HepG2 (cell line): ENCODE data around the gene DENND2D. TPM values are rescaled to one million over a fixed set of nuclear protein-coding genes. Genes with fewer than 3 reads are reported as not detected.

Experiments
- ATAC-seq: fragments of 200-7000 bp; cut with Tn5 transposase; 3 replicates; pipeline ENCODE4 v1.9.1; 2020; ENCODE audit warnings: mild to moderate bottlenecking, moderate library complexity
- BruUV-seq: library from RNA; stranded (reverse); fragments of 400-500 nt; replicated peaks from 2 replicates; lab custom pipeline; 2021; lab: Mats Ljungman, UMichigan
- CTCF ChIA-PET: fragments of 300-600 bp; formaldehyde crosslinking; extraction: SDS; loops from one replicate; lab custom pipeline; 2021; ENCODE audit warnings: low total read pairs, inconsistent platforms, low intra/inter-chr PET ratio; lab: Yijun Ruan, JAX
- POLR2A ChIA-PET: fragments of 350-600 bp; sonication (Branson Sonifier 250); formaldehyde crosslinking; loops from one replicate; lab custom pipeline; 2020; ENCODE audit warnings: antibody characterized with exemption, inconsistent platforms; lab: Yijun Ruan, JAX
- DNase-seq: peaks from one replicate; pipeline ENCODE4 v3.0.0-alpha.2; 2015; ENCODE audit warnings: low spot score
- FAIRE-seq: peaks from 3 replicates; lab custom pipeline; 2011; peaks lifted over from hg19 to GRCh38; lab: Jason Lieb, UNC
- H2AFZ ChIP-seq: one replicate; pipeline ENCODE4 v1.6.1; 2011; ENCODE audit warnings: low read length, inconsistent platforms
- H3K27ac ChIP-seq: fragments of 300-600 bp; 3 replicates; pipeline ENCODE4 v1.8.0; 2011; ENCODE audit warnings: mixed run types, mild to moderate bottlenecking, mixed read lengths, low read length, inconsistent platforms; ENCODE audit not compliant: insufficient read depth; ENCODE audit errors: extremely low read length
- H3K27me3 ChIP-seq, 2 experiments: fragments of 200-600 bp in 1 of 2; 2 replicates in 1 of 2; 3 replicates in 1 of 2; pipeline versions ENCODE4 v1.6.0 to v1.8.0; 2011; ENCODE audit warnings: low read length in 2 of 2, mild to moderate bottlenecking in 2 of 2, moderate library complexity in 2 of 2, inconsistent platforms in 1 of 2; ENCODE audit not compliant: insufficient read depth in 2 of 2, control insufficient read depth in 1 of 2
- H3K36me3 ChIP-seq, 2 experiments: fragments of 200-600 bp in 1 of 2; replicated peaks in 1 of 2; 2 replicates in 1 of 2; 3 replicates in 1 of 2; pipeline versions ENCODE4 v1.5.1 to v1.8.0; 2011; ENCODE audit warnings: low read length in 2 of 2, inconsistent platforms in 1 of 2; ENCODE audit not compliant: insufficient read depth in 2 of 2, control insufficient read depth in 1 of 2
- H3K4me1 ChIP-seq: 2 replicates; pipeline ENCODE4 v1.5.1; 2012; ENCODE audit warnings: low read length, inconsistent platforms; ENCODE audit not compliant: insufficient read depth
- H3K4me2 ChIP-seq: 2 replicates; pipeline ENCODE4 v1.6.0; 2011; ENCODE audit warnings: low read depth, low read length, inconsistent platforms
- H3K4me3 ChIP-seq, 3 experiments: fragments of 200-600 bp in 1 of 3; sonication (generic), shearing (Covaris generic) in 1 of 3; replicated peaks in 1 of 3; 2 replicates each; pipeline ENCODE4 v1.5.1; 2011 to 2016; ENCODE audit warnings: low read length in 3 of 3, inconsistent platforms in 2 of 3, low read depth in 2 of 3, mild to moderate bottlenecking in 2 of 3, control low read depth in 1 of 3, mixed read lengths in 1 of 3; ENCODE audit not compliant: insufficient read depth in 1 of 3
- H3K79me2 ChIP-seq: one replicate; pipeline ENCODE4 v1.6.1; 2011; ENCODE audit warnings: low read length, inconsistent platforms; ENCODE audit not compliant: insufficient read depth
- H3K9ac ChIP-seq: 2 replicates; pipeline ENCODE4 v1.6.0; 2011; ENCODE audit warnings: mild to moderate bottlenecking, low read depth, low read length, inconsistent platforms; ENCODE audit not compliant: insufficient read depth
- H3K9me3 ChIP-seq: 2 replicates; pipeline ENCODE4 v1.5.1; 2012; ENCODE audit warnings: mild to moderate bottlenecking, low read length
- H4K20me1 ChIP-seq: 2 replicates; pipeline ENCODE4 v1.6.0; 2011; ENCODE audit warnings: inconsistent platforms, mild to moderate bottlenecking, low read length, moderate library complexity; ENCODE audit not compliant: insufficient read depth
- GFI1 ChIP-seq: sonication (generic); formaldehyde crosslinking; IDR thresholded peaks from 2 replicates; pipeline ENCODE4 v1.5.0; 2020; ENCODE audit warnings: missing genetic modification reagents, mild to moderate bottlenecking, borderline replicate concordance
- RAD51 ChIP-seq: fragments of 450-650 bp; IDR thresholded peaks from 2 replicates; pipeline ENCODE4 v1.6.1; 2016; ENCODE audit warnings: borderline replicate concordance
- TRIM24 ChIP-seq: sonication (generic); formaldehyde crosslinking; IDR thresholded peaks from 2 replicates; pipeline ENCODE4 v1.8.0; 2022; ENCODE audit warnings: mild to moderate bottlenecking, missing genetic modification reagents
- U2AF1 ChIP-seq: fragments of 200-400 bp; formaldehyde crosslinking; optimal IDR thresholded peaks from 2 replicates; pipeline ENCODE3; 2017; ENCODE audit warnings: mild to moderate bottlenecking, low read depth, low read length
- ZFAT ChIP-seq: sonication (generic); formaldehyde crosslinking; conservative IDR thresholded peaks from 2 replicates; pipeline ENCODE4 v1.8.1; 2023; ENCODE audit warnings: missing genetic modification reagents, inconsistent platforms
- ZNF607 ChIP-seq: sonication (generic); formaldehyde crosslinking; IDR thresholded peaks from 2 replicates; pipeline ENCODE4 v1.5.1; 2020; ENCODE audit warnings: missing genetic modification reagents, mild to moderate bottlenecking, borderline replicate concordance
- WGBS: methylation state at CpG from one replicate; pipeline ENCODE4 v1.1.6; 2017; ENCODE audit warnings: low lambda C conversion rate; 5-methylcytosine and 5-hydroxymethylcytosine counted together
- in situ Hi-C: cut with HindIII; loops from 2 replicates; pipeline ENCODE4 v1.10.0; 2017; ENCODE audit warnings: low pct_unique_long_range_greater_than_20kb; ENCODE audit not compliant: extremely low pct_ligation_motif_present
- intact Hi-C: fragments of 100-400 bp; cut with micrococcal nuclease; formaldehyde crosslinking; loops from one replicate; pipeline ENCODE4 v1.10.0; 2022; ENCODE audit not compliant: unreplicated experiment
- polyA plus RNA-seq, 8 experiments: library from polyadenylated mRNA; depleted of rRNA in 3 of 8; stranded (reverse) in 7 of 8; unstranded in 1 of 8; fragments of >200 nt; fragmentation: Illumina TruSeq in 4 of 8; extraction: Trizol in 4 of 8; gene quantifications; 2 replicates each; pipeline versions ENCODE4 v1.2.1 to v1.2.3, GENCODE V29; 2011 to 2016; ENCODE audit warnings: low read depth in 4 of 8, missing spikeins in 1 of 8, mixed read lengths in 1 of 8; ENCODE audit not compliant: insufficient read depth in 1 of 8
- total RNA-seq, 5 experiments: library from RNA; depleted of rRNA; stranded (reverse); fragments of >200 nt; fragmentation: Illumina TruSeq; extraction: Trizol; gene quantifications; 2 replicates each; pipeline ENCODE4 v1.2.3, GENCODE V29; 2016; ENCODE audit warnings: low read depth in 1 of 5
- TF ChIP-seq, protein P1 (sequence below): sonication (generic); formaldehyde crosslinking; IDR thresholded peaks from 2 replicates; pipeline ENCODE4 v1.5.1; 2020; ENCODE audit warnings: mild to moderate bottlenecking, missing genetic modification reagents, moderate library complexity
- TF ChIP-seq, protein P2 (sequence below): sonication (generic); formaldehyde crosslinking; IDR thresholded peaks from 2 replicates; pipeline ENCODE4 v1.8.0; 2022; ENCODE audit warnings: mild to moderate bottlenecking, missing genetic modification reagents
- TF ChIP-seq, protein P3 (sequence below): IDR thresholded peaks from 2 replicates; pipeline ENCODE4 v1.6.1; 2016; ENCODE audit warnings: low read depth, control low read depth
- TF ChIP-seq, protein P4 (sequence below): sonication (generic); formaldehyde crosslinking; IDR thresholded peaks from 2 replicates; pipeline ENCODE4 v1.9.0; 2021; ENCODE audit warnings: missing genetic modification reagents, borderline replicate concordance

Gene DENND2D
- total and polyA plus RNA-seq, 2 of the 13 experiments (the other 11 are each of a cell fraction or from before 2014, with no cell fraction given), result 0.04 TPM; not detected in 1

DNA sequence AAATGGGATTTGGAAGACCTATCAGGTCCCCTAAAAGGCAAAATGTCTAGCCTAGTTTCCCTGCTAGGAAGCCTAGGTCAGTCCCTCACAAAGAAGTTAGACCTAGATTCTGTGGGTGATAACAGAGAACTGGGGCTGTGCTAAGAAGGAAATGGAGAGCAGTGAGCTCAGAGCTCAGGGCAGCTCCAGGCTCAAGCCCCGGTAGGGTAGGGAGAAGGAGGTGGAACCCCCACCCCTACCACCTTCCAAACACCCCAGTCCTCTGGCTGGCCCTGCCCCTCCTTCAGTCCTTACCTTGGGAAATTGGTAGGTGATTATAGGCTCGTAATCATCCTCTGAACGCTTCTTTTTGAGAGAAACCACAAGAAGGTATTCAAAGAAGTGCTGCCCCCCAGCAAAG lies 1.1 kb downstream of the DENND2D start (continued):
- TF ChIP-seq, protein P1, sequence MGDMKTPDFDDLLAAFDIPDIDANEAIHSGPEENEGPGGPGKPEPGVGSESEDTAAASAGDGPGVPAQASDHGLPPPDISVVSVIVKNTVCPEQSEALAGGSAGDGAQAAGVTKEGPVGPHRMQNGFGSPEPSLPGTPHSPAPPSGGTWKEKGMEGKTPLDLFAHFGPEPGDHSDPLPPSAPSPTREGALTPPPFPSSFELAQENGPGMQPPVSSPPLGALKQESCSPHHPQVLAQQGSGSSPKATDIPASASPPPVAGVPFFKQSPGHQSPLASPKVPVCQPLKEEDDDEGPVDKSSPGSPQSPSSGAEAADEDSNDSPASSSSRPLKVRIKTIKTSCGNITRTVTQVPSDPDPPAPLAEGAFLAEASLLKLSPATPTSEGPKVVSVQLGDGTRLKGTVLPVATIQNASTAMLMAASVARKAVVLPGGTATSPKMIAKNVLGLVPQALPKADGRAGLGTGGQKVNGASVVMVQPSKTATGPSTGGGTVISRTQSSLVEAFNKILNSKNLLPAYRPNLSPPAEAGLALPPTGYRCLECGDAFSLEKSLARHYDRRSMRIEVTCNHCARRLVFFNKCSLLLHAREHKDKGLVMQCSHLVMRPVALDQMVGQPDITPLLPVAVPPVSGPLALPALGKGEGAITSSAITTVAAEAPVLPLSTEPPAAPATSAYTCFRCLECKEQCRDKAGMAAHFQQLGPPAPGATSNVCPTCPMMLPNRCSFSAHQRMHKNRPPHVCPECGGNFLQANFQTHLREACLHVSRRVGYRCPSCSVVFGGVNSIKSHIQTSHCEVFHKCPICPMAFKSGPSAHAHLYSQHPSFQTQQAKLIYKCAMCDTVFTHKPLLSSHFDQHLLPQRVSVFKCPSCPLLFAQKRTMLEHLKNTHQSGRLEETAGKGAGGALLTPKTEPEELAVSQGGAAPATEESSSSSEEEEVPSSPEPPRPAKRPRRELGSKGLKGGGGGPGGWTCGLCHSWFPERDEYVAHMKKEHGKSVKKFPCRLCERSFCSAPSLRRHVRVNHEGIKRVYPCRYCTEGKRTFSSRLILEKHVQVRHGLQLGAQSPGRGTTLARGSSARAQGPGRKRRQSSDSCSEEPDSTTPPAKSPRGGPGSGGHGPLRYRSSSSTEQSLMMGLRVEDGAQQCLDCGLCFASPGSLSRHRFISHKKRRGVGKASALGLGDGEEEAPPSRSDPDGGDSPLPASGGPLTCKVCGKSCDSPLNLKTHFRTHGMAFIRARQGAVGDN, result no peak
- TF ChIP-seq, protein P2, sequence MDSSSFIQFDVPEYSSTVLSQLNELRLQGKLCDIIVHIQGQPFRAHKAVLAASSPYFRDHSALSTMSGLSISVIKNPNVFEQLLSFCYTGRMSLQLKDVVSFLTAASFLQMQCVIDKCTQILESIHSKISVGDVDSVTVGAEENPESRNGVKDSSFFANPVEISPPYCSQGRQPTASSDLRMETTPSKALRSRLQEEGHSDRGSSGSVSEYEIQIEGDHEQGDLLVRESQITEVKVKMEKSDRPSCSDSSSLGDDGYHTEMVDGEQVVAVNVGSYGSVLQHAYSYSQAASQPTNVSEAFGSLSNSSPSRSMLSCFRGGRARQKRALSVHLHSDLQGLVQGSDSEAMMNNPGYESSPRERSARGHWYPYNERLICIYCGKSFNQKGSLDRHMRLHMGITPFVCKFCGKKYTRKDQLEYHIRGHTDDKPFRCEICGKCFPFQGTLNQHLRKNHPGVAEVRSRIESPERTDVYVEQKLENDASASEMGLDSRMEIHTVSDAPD (CRISPR knock-in tag), result no peak

DNA sequence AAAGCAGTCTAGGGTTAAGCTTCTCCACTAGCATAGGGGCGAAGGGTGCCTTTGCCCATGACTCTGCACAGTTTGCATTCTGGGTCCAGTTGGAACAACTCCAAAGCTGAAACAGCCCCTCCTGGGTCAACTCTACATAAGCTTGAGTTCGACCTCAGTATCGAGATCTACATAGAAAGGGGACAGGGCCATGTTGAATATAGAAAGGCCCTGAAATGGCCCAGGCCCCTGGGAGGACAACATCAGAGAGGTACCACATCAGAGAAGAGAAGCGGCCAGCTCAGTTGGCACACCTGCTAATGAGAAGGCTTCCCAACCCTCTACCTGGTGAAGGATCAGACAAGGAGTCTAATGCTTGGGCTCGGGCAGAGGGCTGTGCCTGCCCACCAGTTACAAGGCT lies 1.6 kb downstream of the DENND2D start:
- Histone ChIP-seq H3K79me2 (no peaks in the 10 kb centered on the region), H3K4me3 (no peak overlapping the region), H3K9ac (no peak overlapping the region), H3K27me3 (no peaks in the 10 kb centered on the region), H2AFZ (no peak overlapping the region), H3K9me3 (no peaks in the 10 kb centered on the region), H3K27ac (no peak overlapping the region), H3K4me1 (peaks cover 97% of the 10 kb centered on the region), H3K4me2 (no peak overlapping the region), H3K36me3 (no peaks in the 10 kb centered on the region), H4K20me1 (no peaks in the 10 kb centered on the region)
- FAIRE-seq, result no peak
- no peak for ATAC-seq
- CTCF ChIA-PET, result no interaction called here
- WGBS, result 51% methylated on average over 5 of the region's 5 CpGs
- intact Hi-C loops (no loop called here), in situ Hi-C loops (no loop called here)
- BruUV-seq, result no TSS peak
- POLR2A ChIA-PET, result no interaction called here
- DNase-seq, result no peak
- TF ChIP-seq, protein P3, sequence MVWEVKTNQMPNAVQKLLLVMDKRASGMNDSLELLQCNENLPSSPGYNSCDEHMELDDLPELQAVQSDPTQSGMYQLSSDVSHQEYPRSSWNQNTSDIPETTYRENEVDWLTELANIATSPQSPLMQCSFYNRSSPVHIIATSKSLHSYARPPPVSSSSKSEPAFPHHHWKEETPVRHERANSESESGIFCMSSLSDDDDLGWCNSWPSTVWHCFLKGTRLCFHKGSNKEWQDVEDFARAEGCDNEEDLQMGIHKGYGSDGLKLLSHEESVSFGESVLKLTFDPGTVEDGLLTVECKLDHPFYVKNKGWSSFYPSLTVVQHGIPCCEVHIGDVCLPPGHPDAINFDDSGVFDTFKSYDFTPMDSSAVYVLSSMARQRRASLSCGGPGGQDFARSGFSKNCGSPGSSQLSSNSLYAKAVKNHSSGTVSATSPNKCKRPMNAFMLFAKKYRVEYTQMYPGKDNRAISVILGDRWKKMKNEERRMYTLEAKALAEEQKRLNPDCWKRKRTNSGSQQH (CRISPR knock-in tag), result no peak
- TF ChIP-seq GFI1 (CRISPR knock-in tag) (no peak), U2AF1 (no peak), ZFAT (CRISPR knock-in tag) (no peak), RAD51 (no peak), ZNF607 (CRISPR knock-in tag) (no peak), TRIM24 (CRISPR knock-in tag) (no peak)
- TF ChIP-seq, protein P4, sequence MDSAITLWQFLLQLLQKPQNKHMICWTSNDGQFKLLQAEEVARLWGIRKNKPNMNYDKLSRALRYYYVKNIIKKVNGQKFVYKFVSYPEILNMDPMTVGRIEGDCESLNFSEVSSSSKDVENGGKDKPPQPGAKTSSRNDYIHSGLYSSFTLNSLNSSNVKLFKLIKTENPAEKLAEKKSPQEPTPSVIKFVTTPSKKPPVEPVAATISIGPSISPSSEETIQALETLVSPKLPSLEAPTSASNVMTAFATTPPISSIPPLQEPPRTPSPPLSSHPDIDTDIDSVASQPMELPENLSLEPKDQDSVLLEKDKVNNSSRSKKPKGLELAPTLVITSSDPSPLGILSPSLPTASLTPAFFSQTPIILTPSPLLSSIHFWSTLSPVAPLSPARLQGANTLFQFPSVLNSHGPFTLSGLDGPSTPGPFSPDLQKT (CRISPR knock-in tag), result no peak
